BJ (cell line): ENCODE measurements around the gene SLC25A10. TPM values are rescaled to one million over a fixed set of nuclear protein-coding genes. Genes with fewer than 3 reads are reported as not detected.
"Not testable (repeated sequence)": the region's sequence is repeated elsewhere in the genome, so short reads cannot be mapped to it uniquely, and the experiment has no call there.

ENCODE experiments used
- CTCF ChIA-PET: fragments of 350-600 bp; formaldehyde crosslinking; extraction: SDS; loops from one replicate; lab custom pipeline; 2021; ENCODE audit warnings: antibody characterized with exemption, inconsistent platforms; lab: Yijun Ruan, JAX
- POLR2A ChIA-PET: fragments of 300-600 bp; sonication (Branson Sonifier 250); formaldehyde crosslinking; extraction: SDS; loops from one replicate; lab custom pipeline; 2021; ENCODE audit warnings: antibody characterized with exemption; lab: Charles Lee
- DNase-seq: peaks from one replicate; pipeline ENCODE4 v3.0.0-alpha.2; 2011; ENCODE audit warnings: low read depth
- H3K27me3 ChIP-seq: 2 replicates; pipeline ENCODE4 v1.6.0; 2011; ENCODE audit warnings: low read length; ENCODE audit not compliant: control insufficient read depth, insufficient read depth
- H3K36me3 ChIP-seq: 2 replicates; pipeline ENCODE4 v1.5.1; 2011; ENCODE audit warnings: low read length; ENCODE audit not compliant: control insufficient read depth, insufficient read depth
- H3K4me3 ChIP-seq: 2 replicates; pipeline ENCODE4 v1.5.1; 2011; ENCODE audit warnings: low read depth, mild to moderate bottlenecking, control low read depth, low read length
- polyA plus RNA-seq: library from polyadenylated mRNA; depleted of rRNA; stranded (reverse); fragments of >200 nt; gene quantifications from 2 replicates; pipeline ENCODE4 v1.2.3, GENCODE V29; 2011
- TF ChIP-seq, protein P1 (sequence below): IDR thresholded peaks from 2 replicates; pipeline ENCODE4 v1.5.1; 2011; ENCODE audit warnings: low read depth, mild to moderate bottlenecking, control low read depth, inconsistent platforms, low read length, moderate library complexity; ENCODE audit not compliant: insufficient read depth

Gene SLC25A10
- polyA plus RNA-seq, 1 experiment, result 8.4 TPM

DNA sequence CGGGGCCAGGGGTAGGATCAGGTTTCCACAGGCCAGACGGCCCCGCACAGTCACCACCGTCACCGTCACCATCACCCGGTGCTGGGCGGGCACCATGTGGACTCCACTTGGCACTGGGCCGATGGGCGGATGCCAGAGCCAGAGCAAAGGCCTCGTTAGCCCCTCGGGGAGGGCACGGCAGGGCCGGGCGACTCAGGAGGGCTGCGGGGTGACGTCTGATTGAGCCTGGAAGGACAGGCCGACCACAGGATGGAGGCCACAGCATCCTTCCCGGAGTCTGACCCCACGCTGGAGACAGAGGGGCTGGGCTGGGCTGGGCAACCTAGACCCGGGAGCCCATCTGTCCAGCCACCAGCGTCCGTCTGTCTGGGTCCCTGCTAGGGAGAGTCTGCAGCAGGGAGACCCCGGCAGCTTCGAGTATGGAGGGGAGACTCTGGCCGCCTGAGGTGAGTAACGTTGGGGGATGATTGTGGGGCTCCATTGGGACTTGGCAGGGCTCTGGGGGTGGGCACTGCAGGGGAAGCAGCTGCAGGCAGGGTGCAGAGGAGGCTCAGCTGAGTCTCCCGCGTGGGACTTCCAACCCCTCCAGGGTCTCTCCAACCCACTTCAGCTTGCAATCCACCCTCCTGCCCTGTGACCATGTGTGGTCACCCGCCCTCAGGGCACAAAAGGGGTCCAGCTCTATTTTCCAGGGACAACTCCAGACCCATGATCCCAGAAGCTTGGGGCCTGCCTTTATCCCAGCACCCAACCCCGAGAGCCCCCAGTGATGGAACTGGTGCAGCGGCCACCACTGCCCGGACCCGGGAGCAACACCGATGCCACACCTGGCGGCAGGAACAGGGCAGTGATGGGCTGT is 22.6 kb downstream of the SLC25A10 start:
- no peak overlapping the region for H3K4me3 ChIP-seq

DNA sequence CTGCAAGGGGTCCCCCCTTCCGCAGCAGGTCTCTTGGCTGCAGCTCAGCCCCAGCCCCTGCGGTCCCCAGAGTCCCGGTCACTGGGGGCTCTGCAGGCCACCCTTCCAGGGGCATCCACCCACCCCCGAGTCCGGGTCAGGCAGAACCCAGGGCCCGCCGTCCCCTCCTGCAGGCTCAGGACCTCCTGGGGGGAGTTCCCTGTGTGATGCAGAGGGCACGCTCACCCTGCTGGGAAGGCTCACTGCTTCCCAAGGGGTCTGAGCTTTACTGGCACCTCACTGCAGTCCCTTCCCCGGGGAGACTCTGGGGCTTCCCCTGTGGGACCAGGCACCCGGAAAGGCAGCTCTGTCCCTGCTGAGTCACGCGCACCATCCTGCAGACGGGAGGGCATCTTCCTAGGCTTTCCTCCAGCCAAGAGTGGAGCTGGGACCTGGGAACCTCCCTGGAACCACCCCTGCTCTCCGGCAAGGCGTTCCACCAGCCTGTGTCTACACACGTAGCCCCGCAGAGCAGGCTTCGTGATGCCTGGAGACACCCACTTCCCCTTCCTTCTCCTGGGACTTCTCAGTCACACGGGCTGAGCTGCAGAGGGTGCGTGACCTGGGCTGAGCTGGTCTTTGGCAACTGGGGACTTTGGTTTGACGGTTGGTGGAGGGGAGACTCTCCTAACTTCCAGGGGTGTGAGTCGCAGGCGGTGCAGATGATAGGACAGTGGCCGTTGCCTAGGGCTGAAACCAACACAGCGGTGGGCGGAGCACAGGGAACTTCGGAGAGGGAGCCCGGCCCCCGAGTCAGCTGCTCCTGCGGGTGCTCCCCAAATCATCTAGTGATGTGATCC is 23.4 kb downstream of the SLC25A10 start:
- POLR2A ChIA-PET, result no interaction called here
- H3K36me3 ChIP-seq, result no peaks in the 10 kb centered on the region
- TF ChIP-seq, protein P1, sequence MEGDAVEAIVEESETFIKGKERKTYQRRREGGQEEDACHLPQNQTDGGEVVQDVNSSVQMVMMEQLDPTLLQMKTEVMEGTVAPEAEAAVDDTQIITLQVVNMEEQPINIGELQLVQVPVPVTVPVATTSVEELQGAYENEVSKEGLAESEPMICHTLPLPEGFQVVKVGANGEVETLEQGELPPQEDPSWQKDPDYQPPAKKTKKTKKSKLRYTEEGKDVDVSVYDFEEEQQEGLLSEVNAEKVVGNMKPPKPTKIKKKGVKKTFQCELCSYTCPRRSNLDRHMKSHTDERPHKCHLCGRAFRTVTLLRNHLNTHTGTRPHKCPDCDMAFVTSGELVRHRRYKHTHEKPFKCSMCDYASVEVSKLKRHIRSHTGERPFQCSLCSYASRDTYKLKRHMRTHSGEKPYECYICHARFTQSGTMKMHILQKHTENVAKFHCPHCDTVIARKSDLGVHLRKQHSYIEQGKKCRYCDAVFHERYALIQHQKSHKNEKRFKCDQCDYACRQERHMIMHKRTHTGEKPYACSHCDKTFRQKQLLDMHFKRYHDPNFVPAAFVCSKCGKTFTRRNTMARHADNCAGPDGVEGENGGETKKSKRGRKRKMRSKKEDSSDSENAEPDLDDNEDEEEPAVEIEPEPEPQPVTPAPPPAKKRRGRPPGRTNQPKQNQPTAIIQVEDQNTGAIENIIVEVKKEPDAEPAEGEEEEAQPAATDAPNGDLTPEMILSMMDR, result no peak
- no peaks in the 10 kb centered on the region; the same call in none of the 2 replicates for H3K27me3 ChIP-seq
- H3K4me3 ChIP-seq, result no peak overlapping the region
- CTCF ChIA-PET, result interaction anchor here (1.2 to 2.2 kb wide), 3 partner anchors 70 to 285 kb away, joined by 3 to 9 read pairs (median 7); no protein-coding TSS in a partner anchor
- DNase-seq, result no peak

More for the DNA sequence above, 22.6 kb downstream of the SLC25A10 start:
- DNase-seq, result no peak
- ChIA-PET POLR2A (no interaction called here), CTCF (interaction anchor here (0.7 to 2.2 kb wide), 5 partner anchors 9 to 286 kb away, joined by 3 to 9 read pairs (median 6); no protein-coding TSS in a partner anchor)
- TF ChIP-seq, protein P1, result no peak
- Histone ChIP-seq H3K27me3 (no peaks in the 10 kb centered on the region; the same call in none of the 2 replicates), H3K36me3 (no peaks in the 10 kb centered on the region)

DNA sequence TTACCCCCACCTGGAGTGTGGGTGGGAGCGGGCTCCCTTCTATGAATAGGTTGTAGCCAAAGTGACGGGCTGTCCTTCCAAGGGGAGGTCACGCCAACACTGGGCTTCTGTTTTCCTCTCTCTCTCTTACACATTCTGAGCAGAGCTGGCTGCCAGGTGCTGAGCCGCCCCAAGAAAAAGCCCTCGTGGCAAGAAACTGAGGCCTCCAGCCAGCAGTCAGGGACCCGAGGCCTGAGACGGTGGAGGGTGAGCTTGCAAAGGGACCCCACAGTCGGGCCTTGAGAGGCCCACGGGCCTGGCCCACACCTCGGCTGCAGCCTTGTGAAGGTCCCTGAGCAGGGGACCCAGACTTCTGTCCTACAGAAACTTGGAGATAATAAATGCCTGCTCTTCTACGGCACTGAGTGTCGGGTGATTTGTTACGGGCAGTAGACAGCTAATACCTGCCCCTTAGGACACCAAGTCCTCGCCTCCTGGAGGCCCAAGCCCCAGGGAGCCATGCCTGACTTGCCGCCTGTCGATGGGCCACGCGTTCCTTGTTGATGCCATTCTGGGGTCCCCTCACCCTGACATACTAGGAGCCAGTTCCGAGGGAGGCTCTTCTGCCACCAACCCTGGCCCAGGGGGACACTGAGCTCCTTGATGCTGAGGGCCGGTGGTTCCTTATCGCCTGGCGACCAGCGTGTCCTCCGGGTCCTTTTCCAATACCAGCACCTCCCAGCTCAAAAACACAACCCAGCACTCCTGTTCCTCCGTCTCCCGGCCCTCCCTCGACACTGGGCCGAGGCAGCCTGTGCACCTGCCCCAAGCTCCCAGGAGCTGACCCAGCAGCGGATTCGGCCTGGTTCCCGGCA is 26.1 kb downstream of the SLC25A10 start:
- Histone ChIP-seq H3K27me3 (peaks cover 5% of the 10 kb centered on the region), H3K4me3 (no peak overlapping the region), H3K36me3 (no peaks in the 10 kb centered on the region)
- TF ChIP-seq, protein P1, result no peak
- no peak for DNase-seq
- CTCF ChIA-PET, result interaction anchor here (1.3 kb wide), 1 partner anchor 114 kb away, joined by 3 read pairs; no protein-coding TSS in a partner anchor
- POLR2A ChIA-PET, result no interaction called here

DNA sequence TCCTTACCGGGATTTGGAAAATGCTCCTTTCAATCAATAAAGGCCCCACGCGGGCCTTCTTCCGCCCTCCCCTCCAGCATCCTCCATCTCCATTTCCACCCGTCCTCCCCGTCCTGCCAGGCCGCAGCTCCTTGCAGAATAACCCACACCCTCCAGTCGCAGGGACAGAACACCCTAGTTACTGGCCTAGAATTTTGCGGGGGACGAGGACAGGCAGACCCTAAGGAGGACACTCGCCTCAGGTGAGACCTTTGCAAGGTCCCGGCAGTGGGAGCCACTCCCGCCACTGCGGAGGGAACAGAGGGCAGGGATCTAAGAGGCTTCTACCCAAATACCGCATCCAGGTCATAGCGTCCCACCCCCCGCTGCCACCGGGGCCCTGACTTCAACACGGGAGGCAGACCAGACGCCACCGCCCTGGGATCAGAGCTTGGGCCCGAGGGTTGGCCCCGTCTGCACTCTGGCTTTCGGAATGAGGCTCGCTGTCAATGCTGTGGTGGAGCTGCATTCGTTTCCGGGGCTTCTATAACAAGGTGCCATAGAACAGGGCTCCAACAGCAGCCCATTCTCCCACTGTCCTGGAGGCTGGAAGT is 26.8 kb downstream of the SLC25A10 start:
- no peak for DNase-seq
- ChIA-PET POLR2A (no interaction called here), CTCF (interaction anchor here (0.5 to 1.3 kb wide), 2 partner anchors 109 to 113 kb away, joined by 3 read pairs; no protein-coding TSS in a partner anchor)
- Histone ChIP-seq H3K4me3 (no peak overlapping the region), H3K36me3 (no peaks in the 10 kb centered on the region), H3K27me3 (peaks cover 5% of the 10 kb centered on the region)
- TF ChIP-seq, protein P1, result no peak

DNA sequence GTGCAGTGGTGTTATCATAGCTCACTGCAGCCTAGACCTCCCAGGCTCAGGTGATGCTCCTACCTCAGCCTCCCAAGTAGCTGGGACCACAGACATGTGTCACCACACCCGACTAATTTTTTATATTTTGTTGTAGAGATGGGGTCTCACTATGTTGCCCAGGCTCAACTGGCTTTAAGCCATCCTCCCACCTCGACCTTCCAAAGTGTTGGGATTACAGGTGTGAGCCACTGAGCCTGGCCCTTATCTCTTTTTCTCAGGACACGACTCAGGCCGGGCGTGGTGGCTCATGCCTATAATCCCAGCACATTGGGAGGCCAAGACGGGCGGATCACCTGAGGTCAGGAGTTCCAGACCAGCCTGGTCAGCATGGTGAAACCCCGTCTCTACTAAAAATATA is 27.5 kb downstream of the SLC25A10 start:
- CTCF ChIA-PET, result interaction anchor here (0.5 kb wide), 1 partner anchor 108 kb away, joined by 3 read pairs; no protein-coding TSS in a partner anchor
- POLR2A ChIA-PET, DNase-seq, H3K36me3 ChIP-seq, H3K27me3 ChIP-seq, H3K4me3 ChIP-seq: not testable (repeated sequence)
